ENCODE results near the gene E2F6.

E2F6 gene

GRCh38 chr2:11458753-11459152, 7.2 kb downstream of the E2F6 start:
- H3K4me3 ChIP-seq (ENCODE audit: low read depth, low read length): no peak overlapping the region
- TF ChIP-seq CTCF (IDR thresholded peaks at IDR 0.05; ENCODE audit: borderline replicate concordance, insufficient read depth, low read depth, low read length): no peak

GRCh38 chr2:11457935-11458334, 8.0 kb downstream of the E2F6 start:
- no peak for TF ChIP-seq CTCF (IDR thresholded peaks at IDR 0.05; ENCODE audit: borderline replicate concordance, insufficient read depth, low read depth, low read length)
- H3K4me3 ChIP-seq (ENCODE audit: low read depth, low read length): no peak overlapping the region

- no peak overlapping the region for H3K4me3 ChIP-seq (ENCODE audit: low read depth, low read length)
- TF ChIP-seq CTCF (IDR thresholded peaks at IDR 0.05; ENCODE audit: borderline replicate concordance, insufficient read depth, low read depth, low read length): no peak
Measured at GRCh38 chr2:11456251-11456650, 9.7 kb downstream of the E2F6 start.

- no peak overlapping the region for H3K4me3 ChIP-seq (ENCODE audit: low read depth, low read length)
- no peak for TF ChIP-seq CTCF (IDR thresholded peaks at IDR 0.05; ENCODE audit: borderline replicate concordance, insufficient read depth, low read depth, low read length)
Measured at GRCh38 chr2:11454824-11455223, 11.1 kb downstream of the E2F6 start.

- TF ChIP-seq CTCF (IDR thresholded peaks at IDR 0.05; ENCODE audit: borderline replicate concordance, insufficient read depth, low read depth, low read length): no peak
- no peak overlapping the region for H3K4me3 ChIP-seq (ENCODE audit: low read depth, low read length)
Measured at GRCh38 chr2:11450791-11451190, 15.2 kb downstream of the E2F6 start.

GRCh38 chr2:11446733-11447248, 19.2 kb downstream of the E2F6 start:
- TF ChIP-seq CTCF (IDR thresholded peaks at IDR 0.05; ENCODE audit: borderline replicate concordance, insufficient read depth, low read depth, low read length): peak; percentile 79

GRCh38 chr2:11444737-11445136, 21.2 kb downstream of the E2F6 start:
- no peak overlapping the region for H3K4me3 ChIP-seq (ENCODE audit: low read depth, low read length)
- no peak for TF ChIP-seq CTCF (IDR thresholded peaks at IDR 0.05; ENCODE audit: borderline replicate concordance, insufficient read depth, low read depth, low read length)

More at GRCh38 chr2:11446733-11447248, 19.2 kb downstream of the E2F6 start:
- H3K4me3 ChIP-seq (ENCODE audit: low read depth, low read length): no peak overlapping the region
